Skin of body (tissue), 2 donors: ENCODE measurements around the gene FAM204A. TPM values are rescaled to one million over a fixed set of nuclear protein-coding genes. Genes with fewer than 3 reads are reported as not detected.
A peak's percentile ranks its signal among the peaks of the same experiment; 100 is the strongest.

Experiments used
- DNase-seq: peaks from one replicate; lab custom pipeline; 2025; lab: John Stamatoyannopoulos, UW
- total RNA-seq: library from RNA; depleted of rRNA; stranded (reverse); fragments of >200 nt; gene quantifications from one replicate; pipeline ENCODE4 v1.2.3, GENCODE V29; 2014

The FAM204A gene
- 42.4 TPM for total RNA-seq

DNA sequence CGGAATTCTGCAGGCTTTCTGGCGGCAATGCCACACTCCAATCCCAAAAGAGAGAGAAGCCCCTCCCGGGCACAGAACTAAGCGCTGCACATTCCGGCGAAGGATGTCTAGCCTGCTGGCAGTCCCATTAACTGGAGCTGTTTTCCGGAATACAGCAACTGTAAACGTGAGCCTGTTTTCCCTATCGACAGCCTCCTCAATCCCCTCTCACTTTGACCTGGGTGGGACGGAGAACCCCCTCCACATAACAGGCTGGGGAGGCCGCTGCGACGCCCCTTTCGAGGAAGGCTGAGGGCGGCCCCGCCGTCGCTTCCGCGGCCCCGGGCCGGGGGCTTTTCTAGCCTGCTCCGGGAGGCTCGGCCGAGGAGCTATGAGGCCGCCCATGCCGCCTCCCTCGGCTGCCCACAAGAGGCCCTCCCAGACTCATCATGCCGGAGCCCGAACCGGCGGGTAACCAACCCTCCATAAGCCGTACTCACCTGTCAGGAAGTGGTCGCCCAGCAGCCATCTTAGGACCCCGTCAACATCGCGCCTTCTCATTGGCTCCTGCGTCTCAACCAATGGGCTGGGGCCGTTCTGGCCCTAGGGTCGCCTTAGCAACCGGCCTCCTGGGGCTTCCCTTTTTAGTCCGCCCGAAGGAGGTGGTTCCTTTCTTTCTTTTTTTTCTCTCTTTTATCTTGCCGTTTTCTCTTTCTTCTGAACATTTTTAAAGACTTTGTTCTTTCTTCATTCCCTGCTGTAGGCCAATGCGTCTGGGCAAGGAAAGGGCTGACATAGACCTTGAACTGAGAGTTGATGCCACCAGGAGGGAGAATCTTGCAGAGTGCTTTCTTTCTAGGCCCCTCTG is at the start of gene FAM204A:
Gene FAM204A (minus strand): TSS at position 534 of the 847 bp plus-strand sequence. CDS start 5,909 bp downstream, outside the sequence.
- DNase-seq = peak; percentile 94

DNA sequence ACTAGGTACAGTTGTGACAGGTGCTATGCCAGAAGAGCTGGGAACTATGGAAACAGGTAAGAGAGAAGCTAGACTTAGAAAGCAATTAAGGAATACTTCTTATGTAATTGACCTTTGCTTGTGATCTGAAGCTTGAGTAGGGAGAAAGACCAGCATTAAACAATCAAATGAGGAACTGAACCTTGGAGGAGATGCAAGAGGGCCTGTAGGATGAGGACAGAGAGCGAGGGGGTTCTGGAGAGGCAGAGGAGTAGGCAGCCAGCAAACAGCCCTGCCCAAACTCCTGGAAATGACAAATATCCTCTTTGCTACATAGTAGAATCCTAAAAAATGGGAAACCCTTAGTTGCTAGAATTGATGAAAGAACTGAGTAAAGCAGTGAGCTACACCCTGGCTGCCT is 41.6 kb upstream of the FAM204A start:
- no peak for DNase-seq

DNA sequence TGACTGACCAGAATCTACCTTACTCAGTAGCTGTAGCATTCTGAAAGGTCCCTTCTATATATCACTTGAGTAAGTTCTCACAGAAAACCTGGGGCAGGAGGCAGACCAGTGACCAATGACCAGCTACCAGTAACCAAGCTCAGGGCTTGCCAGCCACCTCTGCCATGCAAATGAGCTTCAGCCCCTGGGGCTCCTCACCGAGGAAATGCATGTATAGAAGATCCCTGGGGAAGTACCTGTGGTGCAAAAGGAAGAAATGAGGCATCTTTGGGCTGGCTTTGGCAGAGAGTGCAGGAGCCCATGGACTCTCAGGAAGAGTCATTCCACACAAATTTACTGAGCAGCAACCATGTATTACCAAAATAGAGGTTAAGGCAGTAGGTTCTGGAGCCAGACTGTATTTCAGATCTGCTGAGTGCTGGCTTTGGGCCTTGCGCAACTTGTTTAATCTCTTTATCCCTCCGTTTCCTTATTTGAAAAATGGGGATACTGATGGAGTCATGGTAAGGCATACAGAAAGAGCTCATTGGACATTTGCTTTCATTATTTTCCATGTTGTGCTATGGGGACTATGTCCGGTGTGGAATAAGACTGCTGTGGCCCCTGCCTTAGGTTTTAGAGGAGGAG is 41.1 kb upstream of the FAM204A start:
- DNase-seq = no peak

DNA sequence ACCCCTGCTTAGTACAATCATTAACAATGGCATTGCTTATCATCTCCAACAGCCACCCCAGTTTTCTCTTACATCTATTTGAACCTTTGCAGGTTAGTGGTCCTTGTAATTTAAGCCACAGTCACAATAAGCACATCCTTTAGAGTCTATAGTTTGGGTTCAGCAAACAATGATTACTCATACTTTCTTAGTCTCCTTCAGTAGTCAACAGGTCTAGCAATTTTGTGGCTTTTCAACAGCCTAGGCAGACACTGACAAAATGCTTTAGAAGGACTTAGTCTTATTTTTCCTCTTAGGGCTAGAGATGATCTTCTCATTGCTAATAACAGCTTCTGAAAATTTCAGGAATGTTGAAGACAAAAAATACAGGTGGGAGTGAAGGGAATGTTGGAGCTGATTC is 32.3 kb upstream of the FAM204A start:
- DNase-seq = no peak

DNA sequence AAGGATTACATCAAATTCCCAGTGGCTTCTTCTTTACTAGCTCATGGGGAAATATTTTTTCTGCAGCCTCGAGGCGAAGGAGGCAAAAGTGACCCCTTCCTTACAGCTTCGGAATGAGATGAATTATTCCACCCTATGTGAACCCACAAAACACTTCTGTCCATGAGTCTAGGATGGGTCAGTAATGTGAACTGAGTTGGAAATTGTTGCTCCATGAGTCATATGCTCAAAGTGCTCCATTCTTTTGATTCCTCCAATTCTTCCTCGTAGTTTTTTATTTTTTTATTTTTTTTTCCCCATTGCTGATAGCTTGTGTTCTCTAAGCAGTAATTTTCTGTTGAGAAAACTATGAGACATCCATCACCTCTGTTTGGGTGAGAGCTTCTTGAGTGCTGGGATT is 31.7 kb upstream of the FAM204A start:
- no peak for DNase-seq

DNA sequence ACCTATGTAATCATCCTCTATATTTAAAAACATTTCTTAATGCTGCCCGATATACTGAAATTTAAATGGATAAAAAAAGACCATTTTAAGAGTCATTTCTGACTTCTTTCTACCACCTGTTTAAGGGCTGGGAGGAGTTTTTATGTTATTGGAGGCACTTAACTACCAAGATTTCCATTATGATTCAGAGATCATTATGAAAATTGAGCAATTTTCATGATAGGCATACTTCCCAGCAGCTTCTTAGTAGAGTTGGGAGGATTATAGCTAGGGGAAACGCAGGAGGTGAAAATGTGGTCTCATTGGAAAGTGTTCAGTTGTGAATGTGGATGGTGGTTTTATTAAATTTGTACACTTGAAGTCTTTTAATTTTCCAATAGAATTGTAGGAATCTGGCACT is 28.4 kb upstream of the FAM204A start:
- no peak for DNase-seq

DNA sequence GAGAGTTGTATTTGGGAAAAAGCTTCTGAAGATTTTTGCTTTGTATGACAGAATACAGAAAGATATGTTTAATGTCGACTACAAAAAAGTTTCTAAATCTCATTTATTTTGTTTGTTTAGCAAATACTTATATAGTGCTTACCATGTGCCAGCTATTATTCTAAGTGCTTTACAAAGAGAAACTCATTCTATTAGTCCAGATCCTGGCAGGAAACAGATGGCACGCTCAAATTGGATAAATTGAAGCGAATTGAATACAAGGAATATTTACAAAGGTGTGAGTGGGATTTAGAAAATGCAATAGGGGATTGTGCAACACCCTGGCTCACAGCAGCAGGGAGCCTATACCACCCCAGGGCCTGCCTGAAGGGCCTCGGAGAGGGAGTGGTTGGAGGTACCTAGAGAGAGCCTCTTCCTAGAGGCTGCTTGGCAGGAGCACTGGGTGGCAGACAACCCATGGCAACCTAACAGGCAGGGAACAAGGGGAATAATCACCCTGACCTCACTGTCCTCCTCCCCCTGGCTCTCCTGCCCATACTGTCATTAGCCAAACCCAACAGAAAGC is 27.6 kb upstream of the FAM204A start:
- DNase-seq = no peak

DNA sequence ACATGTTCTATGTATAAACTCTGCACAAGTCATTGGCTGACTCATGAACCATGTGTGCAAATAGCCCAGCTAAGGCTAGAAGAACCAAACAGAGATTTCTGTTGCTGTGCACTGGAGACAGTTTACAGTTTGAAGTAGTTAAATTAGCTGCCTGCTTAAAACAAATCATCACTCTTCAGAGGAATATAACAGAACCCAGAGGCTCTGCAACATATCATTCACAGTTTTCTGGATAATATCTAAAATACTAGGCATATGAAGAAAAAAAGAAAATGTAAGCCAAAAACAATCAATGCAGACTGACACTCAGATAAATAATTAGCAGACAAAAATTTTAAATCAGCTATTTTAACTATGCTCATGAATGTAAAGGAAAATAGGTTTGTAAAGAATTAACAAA is 23.6 kb upstream of the FAM204A start:
- DNase-seq = no peak

GRCh38 chr10:118362103-118362502 is 20.0 kb upstream of the FAM204A start:
- no peak for DNase-seq

DNA sequence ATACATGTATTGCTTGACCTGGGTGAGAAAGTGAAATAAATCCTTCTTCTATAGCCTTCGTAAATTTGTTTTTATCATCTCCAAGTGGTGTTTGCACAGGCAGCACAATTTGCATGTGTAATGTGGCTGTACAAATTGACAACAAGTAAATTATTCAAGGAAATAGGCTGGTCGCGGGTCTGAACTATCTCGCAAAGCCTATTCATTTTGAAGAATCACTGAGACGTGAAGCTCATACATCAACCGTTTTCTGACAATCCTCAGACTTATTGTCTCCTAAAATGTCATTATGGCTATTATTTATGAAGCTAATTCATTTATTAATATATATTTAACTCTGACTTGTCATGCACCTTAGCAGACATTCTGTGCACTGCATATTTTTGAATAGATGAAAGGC is 16.2 kb upstream of the FAM204A start:
- DNase-seq = no peak

- DNase-seq = no peak
These were observed 15.7 kb upstream of the FAM204A start for GRCh38 chr10:118357841-118358240.

GRCh38 chr10:118356628-118357027 is 14.5 kb upstream of the FAM204A start:
- no peak for DNase-seq

- DNase-seq = no peak
These were observed 13.1 kb upstream of the FAM204A start for GRCh38 chr10:118355234-118355633.

- DNase-seq = no peak
These were observed 7.1 kb upstream of the FAM204A start for GRCh38 chr10:118349235-118349634.

DNA sequence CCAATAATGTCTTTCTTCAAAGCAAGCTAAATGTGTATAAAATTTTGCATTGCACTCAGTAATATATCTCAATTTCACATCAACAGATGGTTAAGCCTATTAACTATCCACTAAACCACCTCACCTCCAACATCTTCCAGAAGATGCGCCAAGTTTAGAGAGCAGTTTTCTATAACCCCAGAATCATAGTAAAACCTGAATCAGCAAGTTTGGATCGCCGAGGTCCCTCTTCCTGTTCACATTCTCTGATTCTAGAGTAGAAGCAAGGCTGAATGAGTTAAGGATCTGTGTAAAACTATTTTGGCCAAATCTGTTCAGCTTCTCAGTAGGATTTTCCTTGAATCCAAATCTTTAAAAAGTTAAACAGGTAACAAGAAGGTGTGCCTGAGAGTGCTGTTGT is 1.4 kb upstream of the FAM204A start:
- DNase-seq = no peak

GRCh38 chr10:118343115-118343514 is 991 bp upstream of the FAM204A start:
- DNase-seq = no peak

DNA sequence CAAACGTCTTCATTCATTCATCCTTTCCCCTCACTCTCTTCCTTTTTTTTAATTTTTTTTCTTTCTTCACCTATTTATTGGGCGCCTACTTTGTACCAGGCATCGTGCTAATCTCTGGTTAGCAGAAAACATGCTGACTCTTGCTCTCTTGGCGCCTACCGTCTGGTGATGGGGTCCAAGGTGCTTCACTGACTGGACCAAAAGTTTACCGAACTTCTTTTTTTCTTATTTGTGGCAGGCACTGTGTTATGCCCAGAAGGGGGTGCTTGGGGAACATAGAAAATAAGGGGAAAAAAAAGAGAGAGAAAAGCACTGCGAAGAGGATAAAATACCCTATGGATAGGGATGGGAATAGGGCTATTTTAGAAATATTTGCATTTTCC is 505 bp upstream of the FAM204A start:
- no peak for DNase-seq

DNA sequence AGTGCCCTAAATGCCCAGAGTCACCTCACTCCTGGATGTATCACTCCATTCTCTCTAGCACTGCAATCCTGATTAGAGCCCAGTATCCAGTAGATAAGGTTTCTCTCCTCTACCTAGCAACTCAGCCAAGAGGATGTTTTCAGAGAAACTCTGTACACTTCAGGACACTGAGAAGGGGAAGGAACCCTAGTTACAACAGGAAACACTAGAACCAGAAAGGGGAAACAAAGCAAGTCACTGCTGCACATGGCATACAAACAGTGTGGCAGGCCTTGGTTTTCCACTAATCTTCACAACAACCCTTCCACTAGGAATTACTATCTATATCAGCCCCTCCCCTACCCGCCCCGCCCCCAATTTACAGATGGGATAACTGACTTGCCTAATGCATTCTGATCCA is 1.6 kb downstream of the FAM204A start:
- DNase-seq = no peak

GRCh38 chr10:118339111-118339510 is 3.0 kb downstream of the FAM204A start:
- DNase-seq = no peak

DNA sequence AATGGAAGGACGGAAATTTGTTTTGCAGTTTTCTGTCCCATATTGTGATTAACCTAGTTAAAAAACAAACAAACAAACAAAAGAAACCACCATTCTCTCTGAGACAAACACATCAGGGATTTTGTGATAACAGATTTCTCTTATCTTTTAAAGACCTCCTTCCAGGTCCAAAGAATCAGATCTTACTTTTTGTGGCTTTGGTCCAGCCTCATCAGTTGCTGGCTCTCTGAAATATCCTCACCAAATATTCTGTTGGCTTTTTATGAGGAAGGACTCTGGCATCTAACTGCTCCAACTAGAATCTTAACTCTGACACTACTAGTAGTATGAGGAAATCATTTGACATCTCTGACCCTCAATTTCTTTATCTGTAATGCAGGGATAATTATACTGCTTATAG is 4.8 kb downstream of the FAM204A start:
- no peak for DNase-seq

DNA sequence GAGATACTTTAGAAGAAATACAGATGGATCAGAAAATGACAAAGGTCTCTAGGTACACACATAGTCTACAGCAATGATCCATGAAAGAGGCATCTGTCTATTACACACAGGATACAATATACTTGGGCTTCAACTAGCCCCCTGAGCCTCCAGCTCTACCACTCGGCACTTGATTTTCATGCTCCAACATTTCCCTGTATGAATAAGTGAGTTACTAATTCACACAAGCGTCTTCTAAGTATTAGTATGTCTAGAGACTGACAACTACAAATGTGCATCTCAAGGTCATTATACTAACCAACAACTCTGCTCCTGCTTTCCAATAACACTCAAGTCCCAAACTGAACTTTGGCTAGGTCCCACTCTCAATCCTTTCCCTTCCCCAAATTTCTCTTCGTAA is 8.3 kb downstream of the FAM204A start:
- no peak for DNase-seq

GRCh38 chr10:118332948-118333710 is 9.0 kb downstream of the FAM204A start:
- DNase-seq = no peak
